GM19193 (cell line): ENCODE results near the gene ZNRF1.

Source experiments
- POLR2A ChIP-seq: IDR thresholded peaks from 4 replicates; pipeline ENCODE4 v1.6.1; 2011; ENCODE audit not compliant: insufficient read depth, insufficient read length; ENCODE audit errors: extremely low read depth

Gene ZNRF1

DNA sequence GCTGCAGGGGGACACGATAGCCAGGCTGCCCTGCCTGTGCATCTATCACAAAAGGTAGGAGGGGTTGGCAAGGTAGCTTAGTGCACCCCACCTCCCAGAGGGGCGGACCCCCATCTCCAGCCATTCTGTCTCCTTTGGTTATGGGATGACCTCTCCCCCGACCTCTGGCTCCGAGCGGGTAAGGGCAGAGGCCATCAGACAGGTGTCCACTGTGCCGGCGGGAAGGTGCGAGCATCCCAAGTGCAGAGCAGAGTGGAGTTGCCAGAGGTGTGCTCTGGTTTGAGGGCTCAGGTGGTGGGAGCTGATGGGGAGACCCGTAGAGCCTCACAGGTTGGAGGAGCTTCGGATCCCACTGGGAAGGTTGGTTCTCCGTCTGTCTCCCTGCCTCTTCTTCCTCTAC is 106.0 kb downstream of the ZNRF1 start:
- TF ChIP-seq POLR2A: no peak

DNA sequence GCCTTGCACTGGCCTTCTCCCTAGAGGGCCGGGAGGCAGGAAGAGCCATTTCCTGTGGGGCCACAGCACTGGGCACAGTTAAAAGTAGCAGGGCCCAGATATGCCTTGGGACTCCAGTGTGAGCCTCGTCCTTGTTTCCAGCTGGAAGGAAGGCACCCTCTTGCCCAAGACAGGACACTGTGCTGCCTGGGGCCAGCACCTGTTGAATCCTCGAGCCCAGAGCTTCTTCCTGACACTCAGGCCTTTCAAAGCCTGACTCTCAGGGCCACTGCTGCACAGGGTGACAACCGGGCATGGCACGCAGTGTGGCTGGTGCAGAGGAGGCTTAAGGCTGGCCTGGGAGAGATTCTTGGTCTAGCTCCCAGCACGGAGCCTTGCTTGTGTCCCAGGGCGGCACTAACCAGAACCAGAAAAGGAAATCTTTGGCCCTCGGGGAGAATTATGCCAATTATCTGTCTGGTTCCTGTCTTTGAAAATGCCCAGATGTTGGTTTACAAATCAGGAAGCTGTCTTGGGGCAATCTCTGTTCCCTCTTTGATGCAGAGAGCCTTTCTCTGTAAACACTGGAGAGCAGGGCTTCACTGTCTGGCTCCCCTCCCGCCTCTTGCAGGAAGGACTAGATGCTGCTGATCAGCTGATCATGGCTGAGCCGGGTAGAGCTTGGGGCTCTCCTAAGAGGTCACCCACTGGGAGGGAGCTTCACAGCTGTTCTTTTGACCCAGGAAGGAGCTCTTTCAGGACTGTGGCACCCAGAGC is 106.7 kb downstream of the ZNRF1 start:
- no peak for TF ChIP-seq POLR2A

DNA sequence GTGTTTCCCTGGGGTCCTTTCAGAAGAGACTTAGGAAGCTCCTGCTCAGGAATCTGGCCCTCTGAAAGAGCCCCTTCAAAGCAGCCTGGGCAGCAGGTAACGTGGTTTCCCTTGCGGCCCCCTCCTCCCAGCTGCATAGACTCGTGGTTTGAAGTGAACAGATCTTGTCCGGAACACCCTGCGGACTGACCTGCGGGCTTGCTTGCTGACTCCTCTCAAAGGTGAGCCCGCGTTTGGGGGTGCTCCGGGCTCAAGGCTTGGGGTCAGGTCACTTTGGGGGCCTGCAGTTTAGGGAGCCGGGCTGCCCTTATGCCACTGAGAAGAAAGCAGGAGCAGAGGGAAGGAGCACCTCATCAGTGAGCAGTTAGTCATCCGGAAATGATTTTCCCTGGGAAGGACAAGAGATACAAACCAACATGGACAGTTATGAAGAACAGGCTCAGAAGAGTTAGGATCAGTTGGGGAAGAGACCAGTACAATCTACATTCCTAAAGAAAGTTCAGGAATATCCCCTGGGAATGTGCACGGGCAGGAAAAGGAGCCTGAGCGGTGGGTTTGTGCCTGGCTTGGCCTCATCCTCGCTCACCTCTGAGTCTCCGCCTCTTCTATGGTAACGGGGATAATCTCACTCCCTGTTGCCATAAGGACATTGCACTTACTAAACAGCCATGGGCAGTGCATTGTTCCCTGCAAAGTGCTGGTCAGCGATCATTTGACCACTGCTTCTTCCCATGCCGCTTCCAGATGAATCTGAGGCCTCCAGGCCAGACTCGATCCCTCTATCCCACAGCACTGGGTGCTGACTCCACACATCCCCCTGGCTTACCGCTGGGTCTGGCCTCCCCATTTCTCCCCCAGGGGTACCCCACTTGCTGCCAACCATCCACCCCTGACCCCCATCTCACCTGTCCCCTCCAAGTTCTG is 107.8 kb downstream of the ZNRF1 start:
- TF ChIP-seq POLR2A: no peak

DNA sequence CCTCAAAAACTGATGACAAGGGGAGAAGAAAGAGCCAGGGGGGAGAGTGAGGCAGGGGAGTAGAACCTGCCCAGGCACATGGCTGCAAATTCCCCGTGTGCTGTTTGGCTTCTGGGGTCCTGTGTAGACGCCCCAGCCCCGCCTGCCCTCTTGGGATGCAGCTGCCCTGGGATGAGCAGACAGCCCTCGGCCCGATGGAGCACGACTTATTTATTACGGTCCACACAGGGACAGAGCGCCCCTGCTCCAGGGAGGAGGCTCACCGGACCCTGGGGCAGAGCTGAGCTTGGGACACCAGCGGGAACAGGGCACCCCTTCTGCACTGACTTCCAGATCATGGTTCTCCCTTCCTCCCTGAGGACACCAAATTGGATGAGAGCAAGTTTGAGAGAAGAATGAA is 108.7 kb downstream of the ZNRF1 start:
- TF ChIP-seq POLR2A: no peak

DNA sequence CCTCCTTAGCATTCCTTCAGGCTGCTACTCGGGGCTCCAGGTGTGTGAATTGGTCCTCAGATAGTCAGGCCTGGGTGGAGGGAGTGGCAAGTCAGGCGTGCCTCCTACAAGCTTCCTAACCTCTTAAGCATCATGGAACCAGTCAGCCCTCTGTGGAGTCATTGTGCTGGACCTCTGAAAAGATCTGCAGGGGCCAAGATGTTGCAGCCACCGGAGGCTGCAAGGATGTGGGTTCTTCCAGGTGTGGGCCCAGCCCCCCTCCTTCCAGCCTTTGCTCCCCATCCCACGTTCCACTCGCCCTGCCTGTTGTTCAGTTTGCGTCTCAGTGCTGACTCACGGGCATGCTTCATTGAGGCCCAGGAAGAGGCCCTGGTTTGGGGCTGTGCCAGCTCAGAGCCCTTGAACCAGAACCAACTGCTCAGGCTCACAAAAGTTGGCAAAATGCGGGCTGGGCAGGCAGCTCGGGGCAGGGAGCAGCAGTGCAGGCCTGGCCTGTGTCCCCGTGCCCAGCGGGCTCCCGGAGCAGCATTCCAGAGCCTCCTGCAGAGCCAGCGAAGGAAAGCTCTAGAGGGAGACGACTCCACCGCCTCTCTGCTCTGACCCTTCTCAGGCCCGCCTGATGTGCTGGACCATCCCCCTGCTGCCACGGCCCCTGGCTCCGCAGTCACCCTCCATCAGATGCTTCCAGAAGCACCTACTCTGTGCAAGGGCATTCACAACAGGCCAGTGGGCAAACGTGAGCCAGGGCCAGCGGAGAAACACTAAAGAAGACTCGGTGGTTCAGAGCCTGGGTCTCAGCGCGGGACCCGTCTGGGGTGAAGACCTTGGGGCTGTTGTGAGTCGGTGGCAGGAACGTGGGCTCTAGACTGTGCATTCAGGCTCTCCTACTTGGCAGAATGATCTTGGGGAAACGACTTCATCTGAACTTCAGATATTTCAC is 110.2 kb downstream of the ZNRF1 start:
- no peak for TF ChIP-seq POLR2A

DNA sequence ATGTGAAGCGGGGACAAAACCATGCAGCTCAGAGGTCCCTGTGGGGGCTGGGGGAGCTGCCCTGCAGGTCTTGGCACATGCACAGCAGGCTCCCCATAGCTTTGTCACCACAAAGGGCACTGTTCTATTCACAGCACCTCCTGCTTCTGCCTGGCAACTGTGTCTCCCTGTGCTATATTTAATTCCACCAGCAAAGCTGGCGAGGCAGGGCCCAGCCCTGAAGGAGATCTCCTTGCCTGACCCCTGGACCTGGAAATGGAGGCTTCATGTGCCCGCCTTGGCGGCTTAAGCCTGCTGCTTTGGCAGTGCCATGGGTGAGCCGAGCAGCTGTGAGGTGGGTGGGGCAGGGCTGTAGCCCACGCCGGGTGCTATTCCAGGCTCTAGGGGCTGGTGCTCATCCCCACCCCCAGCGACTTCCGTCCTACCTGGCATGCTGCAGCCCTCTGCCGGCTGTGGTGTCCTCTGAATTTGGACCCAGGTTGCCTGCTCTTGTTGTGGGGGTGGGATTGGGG is 111.0 kb downstream of the ZNRF1 start:
- TF ChIP-seq POLR2A: no peak

DNA sequence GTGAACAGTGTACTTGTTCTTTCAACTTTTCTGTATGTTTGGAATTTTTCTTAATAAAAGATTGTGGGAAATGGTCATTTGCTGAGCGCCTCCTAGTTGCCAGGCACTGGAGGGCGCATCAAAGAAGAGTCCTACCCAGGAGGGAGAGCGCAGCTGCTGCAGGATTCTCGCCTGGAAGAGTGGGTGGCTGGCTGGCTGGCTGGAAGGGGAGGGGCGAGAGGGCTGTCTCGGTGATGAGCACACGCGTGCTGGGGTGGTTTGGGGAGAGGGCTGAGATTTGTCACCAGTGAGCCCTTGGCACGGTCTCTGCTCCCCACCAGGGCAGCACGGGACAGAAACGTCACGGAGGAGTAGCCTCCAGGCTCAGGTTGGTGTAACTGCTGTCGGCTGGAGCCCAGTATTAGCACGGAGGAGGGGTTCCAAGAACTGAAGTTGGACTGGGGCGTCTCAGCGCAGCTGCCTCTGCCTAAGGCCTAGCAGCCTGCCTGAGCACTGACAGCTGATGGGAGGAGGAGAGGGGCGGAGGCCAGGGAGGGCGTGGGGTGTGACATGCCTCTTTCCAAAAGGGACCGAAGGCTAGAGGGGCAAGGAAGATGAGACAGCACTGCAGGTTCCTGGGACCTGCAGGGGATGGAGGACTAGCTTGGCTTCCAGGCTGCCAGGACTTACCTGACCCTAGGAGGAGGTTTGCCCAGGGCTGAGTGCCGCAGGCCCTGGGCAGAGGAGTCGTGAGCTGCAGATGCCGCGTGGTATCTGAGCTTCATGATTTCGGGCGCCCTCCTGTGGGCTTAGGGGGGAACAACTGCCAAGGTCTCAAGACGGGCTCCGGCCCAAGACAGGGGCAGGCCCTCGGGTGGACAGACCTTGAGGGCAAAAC is 112.1 kb downstream of the ZNRF1 start:
- no peak for TF ChIP-seq POLR2A

DNA sequence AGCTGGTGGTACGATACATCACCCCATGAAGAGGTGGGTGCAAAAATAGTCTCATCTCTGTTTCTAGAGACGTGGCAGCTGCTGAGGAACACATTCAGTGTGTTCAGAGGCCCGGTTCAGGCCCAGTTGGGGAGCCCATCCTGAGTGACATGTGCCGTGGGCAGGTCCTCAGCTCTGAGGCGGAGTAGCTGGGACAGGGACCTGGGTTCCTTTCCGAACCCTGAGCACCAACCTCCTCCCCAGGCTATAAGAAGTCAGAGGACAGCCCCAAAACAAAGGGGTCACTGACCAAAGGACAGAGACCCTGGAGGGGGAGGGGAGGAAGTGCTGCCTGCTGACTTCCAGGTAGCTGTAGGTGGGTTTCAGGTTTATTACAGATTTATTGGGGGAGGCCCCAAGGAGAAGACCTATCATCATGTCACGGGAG is 112.7 kb downstream of the ZNRF1 start:
- no peak for TF ChIP-seq POLR2A

DNA sequence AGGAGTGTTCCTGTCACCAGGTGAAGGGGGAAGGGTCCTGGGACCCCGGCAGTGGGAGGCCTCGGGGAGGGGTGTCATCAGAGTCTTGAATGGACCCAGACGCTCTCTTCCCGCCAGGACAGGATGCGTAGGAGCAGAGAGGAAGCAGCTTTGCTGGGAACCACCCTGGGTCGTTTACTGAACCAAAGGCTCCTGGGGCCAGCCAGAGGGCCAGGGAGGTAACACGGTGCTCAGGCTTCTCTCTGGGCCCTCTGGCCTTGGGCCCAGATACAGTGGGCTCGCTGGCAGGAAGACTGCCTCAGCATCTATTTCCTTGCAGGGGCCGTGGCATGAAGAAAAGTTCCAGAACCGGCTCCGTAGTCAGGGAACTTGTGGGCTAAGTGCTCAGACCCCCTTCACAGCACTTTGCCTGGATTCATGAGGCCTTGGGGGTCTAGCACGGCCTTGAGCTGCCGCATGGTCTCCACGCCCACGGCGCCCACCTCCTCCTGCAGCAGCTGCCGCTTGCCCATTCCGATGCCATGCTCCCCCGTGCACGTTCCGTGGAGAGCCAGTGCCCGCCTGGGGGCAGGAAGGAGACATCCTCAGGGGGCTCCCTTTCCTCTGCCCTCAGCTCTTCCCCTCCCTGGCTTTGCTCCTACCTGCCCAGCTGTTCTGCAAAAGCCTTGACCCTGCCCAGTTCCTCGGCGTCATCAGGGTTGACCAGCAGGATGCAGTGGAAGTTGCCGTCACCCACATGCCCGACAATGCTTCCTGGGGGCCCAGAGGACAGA is 113.3 kb downstream of the ZNRF1 start:
- no peak for TF ChIP-seq POLR2A

DNA sequence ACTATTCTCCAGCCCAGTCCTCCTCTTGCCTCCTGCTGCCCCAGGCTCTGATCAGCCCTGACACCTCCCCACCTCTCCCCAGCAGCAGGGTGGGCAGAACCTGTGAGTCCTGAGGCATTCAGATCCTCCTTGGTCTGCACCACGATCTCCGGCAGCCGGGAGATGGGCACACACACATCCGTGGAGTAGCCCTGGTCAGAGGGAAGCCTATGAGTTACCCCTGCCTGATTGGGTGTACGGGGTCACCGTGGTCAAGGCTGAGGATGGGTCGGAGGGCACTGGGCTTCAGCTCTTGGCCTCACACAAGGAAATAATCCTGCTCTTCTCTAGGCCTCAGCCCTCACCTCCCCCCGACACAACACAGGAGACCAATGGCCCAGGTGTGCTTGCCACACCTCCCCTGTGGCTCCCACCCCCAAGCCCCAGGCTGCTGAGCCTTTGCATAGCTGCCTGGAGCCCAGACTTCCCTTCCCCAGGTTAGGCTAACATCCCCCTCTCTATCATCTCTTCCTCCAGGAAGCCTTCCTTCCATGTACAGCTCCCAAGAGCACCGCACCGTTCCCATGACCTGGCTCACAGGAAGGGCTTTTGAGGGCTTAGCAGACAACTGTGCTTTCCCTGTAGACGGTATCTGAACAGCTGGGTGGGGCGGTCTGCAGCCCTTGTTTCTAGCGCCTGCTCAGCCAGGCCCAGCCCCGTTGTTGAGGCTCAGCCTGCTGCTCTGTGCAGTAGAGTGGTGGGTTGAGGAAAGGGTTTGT is 114.1 kb downstream of the ZNRF1 start:
- TF ChIP-seq POLR2A: no peak

DNA sequence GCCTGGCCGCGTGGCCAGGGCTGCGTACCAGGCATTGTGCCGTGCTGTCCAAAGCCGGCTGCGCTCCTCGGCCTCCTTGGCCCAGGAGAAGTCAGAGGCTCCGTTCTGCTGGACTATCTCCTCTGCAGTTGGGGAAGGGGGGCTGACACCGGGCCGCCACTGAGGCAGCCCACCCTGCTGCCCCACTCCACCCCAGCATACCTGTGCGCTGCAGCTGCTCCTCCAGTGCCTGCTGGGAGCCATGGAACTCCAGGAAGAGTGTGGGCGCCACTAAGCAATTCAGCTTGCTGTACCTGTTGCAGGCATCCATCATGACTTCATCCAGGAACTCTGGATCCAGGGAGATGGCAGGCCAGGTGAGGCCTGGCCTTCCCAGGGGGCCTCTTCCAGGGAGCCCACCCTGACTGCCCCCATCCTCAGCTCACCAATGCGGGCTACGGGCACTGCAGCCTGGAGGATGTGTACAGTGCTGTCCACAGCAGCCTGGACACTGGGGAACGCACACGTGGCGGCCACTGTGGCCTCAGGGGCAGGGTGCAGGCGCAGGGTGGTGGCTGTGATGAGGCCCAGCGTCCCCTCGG is 114.8 kb downstream of the ZNRF1 start:
- TF ChIP-seq POLR2A: no peak

DNA sequence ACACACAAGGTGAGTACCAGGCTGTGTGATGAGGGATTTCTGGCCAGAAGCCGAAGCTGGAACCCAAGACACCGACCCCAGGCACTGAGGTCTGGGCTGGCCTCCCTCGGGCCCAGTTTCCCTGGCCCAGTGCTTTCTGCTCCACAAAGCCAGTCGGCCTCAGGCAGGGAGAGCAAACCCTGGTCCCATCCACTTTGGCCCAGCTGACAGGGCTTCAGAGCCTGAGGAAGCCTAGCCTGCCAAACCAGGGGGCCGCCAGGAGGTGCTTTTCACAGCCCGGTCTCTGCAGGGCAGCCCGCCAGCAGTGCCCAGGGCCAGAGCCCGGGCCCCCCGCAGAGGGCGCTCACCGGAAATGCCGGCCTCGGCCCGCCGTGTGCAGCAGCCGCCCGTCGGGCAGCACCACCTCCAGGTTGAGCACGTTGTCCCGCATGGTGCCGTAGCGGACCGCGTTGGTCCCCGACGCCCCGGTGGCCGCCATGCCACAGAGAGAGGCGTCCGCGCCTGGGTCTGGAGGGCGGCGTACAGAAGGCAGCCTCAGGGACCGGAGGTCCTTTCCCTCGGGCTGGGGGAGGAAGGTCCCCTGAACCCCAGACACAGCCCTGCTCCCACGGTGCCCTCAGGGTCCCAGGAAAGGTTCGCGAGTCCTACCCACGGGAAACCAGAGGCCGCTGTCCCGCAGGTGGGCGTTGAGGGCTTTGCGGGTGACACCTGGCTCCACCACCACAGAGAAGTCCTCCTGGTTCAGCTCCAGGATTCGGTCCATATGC is 115.5 kb downstream of the ZNRF1 start:
- TF ChIP-seq POLR2A: no peak
